NOMO-1 treated with DMSO at 0.1 percent for 48 hours (cell line): Measurements from ENCODE around the gene ITLN1.
"Not testable (repeated sequence)": the region's sequence is repeated elsewhere in the genome, so short reads cannot be mapped to it uniquely, and the experiment has no call there.

Experiments used
- DNase-seq: peaks from one replicate; lab custom pipeline; 2025; ENCODE audit not compliant: unreplicated experiment; lab: John Stamatoyannopoulos, UW

Gene ITLN1

GRCh38 chr1:160883581-160884513, 1.1 kb downstream of the ITLN1 start:
- DNase-seq: peak; percentile 19

- no peak for DNase-seq
Measured at GRCh38 chr1:160882582-160882981, 2.4 kb downstream of the ITLN1 start.

- not testable (repeated sequence) for DNase-seq
Measured at GRCh38 chr1:160881264-160881663, 3.7 kb downstream of the ITLN1 start.

- DNase-seq: no peak
Measured at GRCh38 chr1:160880216-160880615, 4.8 kb downstream of the ITLN1 start.

GRCh38 chr1:160879056-160879455, 5.9 kb downstream of the ITLN1 start:
- DNase-seq: no peak

- DNase-seq: peak; percentile 17
Measured at GRCh38 chr1:160877221-160877620, 7.8 kb downstream of the ITLN1 start.

- DNase-seq: no peak
Measured at GRCh38 chr1:160876311-160876710, 8.7 kb downstream of the ITLN1 start.

- peak; percentile 24 for DNase-seq
Measured at GRCh38 chr1:160875591-160875990, 9.4 kb downstream of the ITLN1 start.

- no peak for DNase-seq
Measured at GRCh38 chr1:160874935-160875334, 10.0 kb downstream of the ITLN1 start.

- peak; percentile 89 for DNase-seq
Measured at GRCh38 chr1:160868141-160868540, 16.8 kb downstream of the ITLN1 start.

GRCh38 chr1:160867651-160868050, 17.3 kb downstream of the ITLN1 start:
- not testable (repeated sequence) for DNase-seq

GRCh38 chr1:160866695-160867260, 18.2 kb downstream of the ITLN1 start:
- DNase-seq: no peak

GRCh38 chr1:160866001-160866694, 18.8 kb downstream of the ITLN1 start:
- no peak for DNase-seq

- DNase-seq: no peak
Measured at GRCh38 chr1:160865337-160865736, 19.6 kb downstream of the ITLN1 start.

- no peak for DNase-seq
Measured at GRCh38 chr1:160864173-160864572, 20.8 kb downstream of the ITLN1 start.

- DNase-seq: peak; percentile 86
Measured at GRCh38 chr1:160863774-160864131, 21.2 kb downstream of the ITLN1 start.

- peak; percentile 79 for DNase-seq
Measured at GRCh38 chr1:160863061-160863773, 21.8 kb downstream of the ITLN1 start.

GRCh38 chr1:160862203-160863060, 22.5 kb downstream of the ITLN1 start, which contains the start of gene CD244:
Gene CD244, minus strand, starts transcription at chr1:160862887. Its CDS starts 210 bp downstream, at chr1:160862677.
- DNase-seq: peak; percentile 93

- DNase-seq: no peak
Measured at GRCh38 chr1:160860840-160861505, 24.0 kb downstream of the ITLN1 start.

- DNase-seq: peak; percentile 66
Measured at GRCh38 chr1:160859166-160859565, 25.8 kb downstream of the ITLN1 start.
